ENCODE measurements around the gene LRRC25.

DNA sequence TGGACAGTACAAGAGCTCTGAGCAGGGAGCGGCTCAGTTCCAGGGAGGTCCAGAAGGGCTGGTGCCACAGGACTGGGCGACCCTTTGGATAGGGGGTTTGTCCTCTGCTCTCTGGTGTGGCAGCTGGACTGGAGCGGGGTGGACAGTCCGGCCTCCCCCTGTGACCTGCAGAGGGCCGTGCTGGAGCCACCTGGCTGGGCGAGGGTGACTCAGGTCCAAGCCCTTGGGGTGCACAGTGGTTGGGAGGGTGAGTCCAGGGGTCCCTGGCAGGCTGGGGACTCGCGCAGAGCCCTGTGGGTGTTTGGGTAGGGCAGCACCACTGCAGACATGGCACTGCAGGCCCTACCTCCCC, 29.0 kb upstream of the LRRC25 start:
- no peak for TF ChIP-seq POLR2A (IDR thresholded peaks at IDR 0.05)
- TF ChIP-seq, protein P1, sequence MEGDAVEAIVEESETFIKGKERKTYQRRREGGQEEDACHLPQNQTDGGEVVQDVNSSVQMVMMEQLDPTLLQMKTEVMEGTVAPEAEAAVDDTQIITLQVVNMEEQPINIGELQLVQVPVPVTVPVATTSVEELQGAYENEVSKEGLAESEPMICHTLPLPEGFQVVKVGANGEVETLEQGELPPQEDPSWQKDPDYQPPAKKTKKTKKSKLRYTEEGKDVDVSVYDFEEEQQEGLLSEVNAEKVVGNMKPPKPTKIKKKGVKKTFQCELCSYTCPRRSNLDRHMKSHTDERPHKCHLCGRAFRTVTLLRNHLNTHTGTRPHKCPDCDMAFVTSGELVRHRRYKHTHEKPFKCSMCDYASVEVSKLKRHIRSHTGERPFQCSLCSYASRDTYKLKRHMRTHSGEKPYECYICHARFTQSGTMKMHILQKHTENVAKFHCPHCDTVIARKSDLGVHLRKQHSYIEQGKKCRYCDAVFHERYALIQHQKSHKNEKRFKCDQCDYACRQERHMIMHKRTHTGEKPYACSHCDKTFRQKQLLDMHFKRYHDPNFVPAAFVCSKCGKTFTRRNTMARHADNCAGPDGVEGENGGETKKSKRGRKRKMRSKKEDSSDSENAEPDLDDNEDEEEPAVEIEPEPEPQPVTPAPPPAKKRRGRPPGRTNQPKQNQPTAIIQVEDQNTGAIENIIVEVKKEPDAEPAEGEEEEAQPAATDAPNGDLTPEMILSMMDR (IDR thresholded peaks at IDR 0.05) = no peak
